Activated naive CD4-positive, alpha-beta T cell treated with anti-CD3 and anti-CD28 coated beads, Interleukin-2, amount 50 U/mL, for 16 hours (primary cell): ENCODE results near the gene MTA3.
"Not testable (repeated sequence)": the region's sequence is repeated elsewhere in the genome, so short reads cannot be mapped to it uniquely, and the experiment has no call there.

ENCODE experiments used
- DNase-seq: peaks from one replicate; pipeline ENCODE4 v3.0.0-alpha.2; 2020

The MTA3 gene

GRCh38 chr2:42568401-42569115, at the start of gene MTA3:
Gene MTA3 (plus strand): TSS chr2:42568632. CDS start chr2:42568746, 114 bp downstream.
- DNase-seq = peak; percentile 73

- no peak for DNase-seq
These were observed 48.8 kb upstream of the MTA3 start for GRCh38 chr2:42519624-42520023.

DNA sequence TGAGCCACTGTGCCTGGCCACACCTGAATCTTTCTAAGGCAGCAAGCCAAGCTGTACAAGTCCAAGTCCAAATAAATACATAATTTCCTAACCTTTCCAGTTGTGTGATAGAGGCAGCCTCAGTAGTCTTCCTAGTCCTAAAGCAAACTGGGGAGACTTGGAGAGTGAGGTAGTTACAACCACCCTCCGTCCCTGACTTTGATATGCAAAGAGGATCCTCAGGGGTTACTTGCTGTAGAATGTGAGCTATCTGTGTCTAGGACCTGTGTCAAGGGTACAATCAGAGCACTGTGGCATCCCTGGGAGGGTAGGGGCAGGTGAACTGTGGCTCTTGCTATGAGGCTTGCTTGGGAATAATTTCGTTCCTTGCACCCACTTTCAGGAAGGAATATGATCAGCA, 46.4 kb upstream of the MTA3 start:
- no peak for DNase-seq

DNA sequence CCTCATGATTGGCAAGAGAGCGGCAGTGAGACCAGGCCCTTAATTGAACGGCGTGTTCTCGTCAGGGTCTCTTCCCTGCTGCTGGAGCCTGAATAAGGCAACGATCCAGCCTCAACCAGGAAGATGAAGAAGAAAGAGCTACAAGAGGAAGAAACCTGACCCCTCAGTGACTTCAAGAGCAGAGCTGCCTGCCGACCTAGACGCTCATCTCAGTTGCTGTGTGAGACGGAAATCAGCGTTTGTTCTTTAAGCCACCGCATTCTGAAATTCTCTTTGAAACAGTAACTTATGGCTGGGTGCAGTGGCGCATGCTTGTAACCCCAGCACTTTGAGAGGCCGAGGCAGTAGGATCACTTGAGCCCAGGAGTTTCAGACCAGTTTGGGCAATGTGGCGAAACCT, 45.1 kb upstream of the MTA3 start:
- no peak for DNase-seq

DNA sequence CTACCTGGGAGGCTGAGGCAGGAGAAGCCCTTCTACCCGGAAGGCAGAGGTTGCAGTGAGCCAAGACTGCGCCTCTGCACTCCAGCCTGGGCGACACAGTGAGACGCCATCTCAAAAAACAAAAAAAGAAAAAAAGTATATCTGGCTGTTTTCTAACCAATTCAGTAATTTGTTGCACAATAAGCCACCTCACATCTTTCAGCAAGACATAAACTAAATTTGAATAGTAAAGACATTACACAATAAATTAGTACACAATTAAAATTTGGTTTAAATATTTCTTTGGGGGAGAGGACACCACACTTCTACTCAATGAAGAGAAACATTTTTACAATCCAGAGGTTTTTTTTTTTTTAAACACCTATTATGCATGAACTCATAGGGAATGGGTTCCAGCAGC, 36.0 kb upstream of the MTA3 start:
- DNase-seq = no peak

- no peak for DNase-seq
These were observed 30.9 kb upstream of the MTA3 start for GRCh38 chr2:42537493-42537892.

DNA sequence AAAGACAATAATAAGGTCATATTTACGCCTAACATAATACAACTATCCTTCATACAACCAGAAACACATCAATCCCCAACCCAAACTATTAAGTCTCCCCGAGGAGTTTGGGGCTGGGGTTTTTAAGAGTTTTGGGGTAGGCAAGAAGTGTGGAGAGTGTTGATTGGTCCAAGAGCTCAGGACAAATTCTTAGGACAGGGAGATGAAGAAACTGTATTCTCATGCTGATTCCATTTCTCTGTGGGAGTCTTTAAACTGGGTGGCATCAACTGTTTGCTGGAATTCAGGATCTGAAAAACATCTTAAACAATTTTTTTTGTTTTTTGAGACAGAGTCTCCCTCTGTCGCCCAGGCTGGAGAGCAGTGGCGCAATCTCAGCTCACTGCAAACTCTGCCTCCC, 25.6 kb upstream of the MTA3 start:
- DNase-seq = no peak

- no peak for DNase-seq
These were observed 23.3 kb upstream of the MTA3 start for GRCh38 chr2:42545023-42545721.

- DNase-seq = no peak
These were observed 22.5 kb upstream of the MTA3 start for GRCh38 chr2:42545841-42546390.

DNA sequence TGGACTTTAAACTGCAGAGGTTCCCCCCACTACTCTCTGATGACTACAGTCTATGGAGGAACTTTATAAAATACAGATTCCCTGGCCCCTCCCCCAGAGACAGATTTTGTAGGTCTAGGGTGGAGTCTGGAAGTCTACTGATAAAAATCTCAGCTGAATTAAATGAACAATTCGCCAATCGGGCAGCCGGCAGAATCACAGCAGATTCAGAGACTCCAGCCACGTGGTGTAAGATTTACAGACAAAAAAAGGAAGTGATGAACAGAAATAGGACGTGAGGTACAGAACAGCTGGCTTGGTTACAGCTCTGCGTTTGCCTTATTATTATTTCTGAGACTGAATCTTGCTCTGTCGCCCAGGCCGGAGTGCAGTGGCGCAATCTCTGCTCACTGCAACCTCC, 21.4 kb upstream of the MTA3 start:
- DNase-seq = no peak

DNA sequence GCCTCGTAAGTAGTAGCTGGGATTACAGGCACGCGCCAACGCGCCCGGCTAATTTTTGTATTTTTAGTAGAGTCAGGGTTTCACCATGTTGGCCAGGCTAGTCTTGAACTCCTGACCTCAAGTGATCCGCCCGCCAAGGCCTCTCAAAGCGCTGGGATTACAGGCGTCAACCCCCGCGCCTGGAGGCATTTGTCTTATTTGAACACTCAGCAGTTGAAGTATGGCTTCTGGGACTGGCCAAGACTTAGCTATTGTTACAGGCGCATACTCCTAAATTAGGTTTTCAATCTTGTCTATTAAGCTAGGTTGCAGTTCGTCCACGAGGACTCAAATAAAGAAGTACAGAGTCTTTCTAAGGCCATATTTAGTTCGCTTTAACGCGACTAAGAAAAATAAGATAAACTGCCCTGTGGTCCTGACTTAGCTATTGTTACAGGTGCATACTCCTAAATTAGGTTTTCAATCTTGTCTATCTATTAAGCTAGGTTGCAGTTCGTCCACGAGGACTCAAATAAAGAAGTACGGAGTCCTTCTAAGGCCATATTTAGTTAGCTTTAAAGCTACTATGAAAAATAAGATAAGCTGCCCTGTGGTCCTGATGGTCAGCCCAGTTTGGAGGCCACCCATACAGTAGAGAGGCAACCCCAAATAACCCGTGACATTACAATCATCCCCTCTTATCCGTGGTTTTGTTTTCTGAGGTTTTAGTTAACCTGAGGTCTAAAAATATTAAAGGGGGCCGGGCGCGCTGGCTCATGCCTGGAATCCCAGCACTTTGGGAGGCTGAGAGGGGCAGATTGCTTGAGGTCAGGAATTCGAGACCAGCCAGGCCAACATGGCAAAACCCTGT, 20.8 kb upstream of the MTA3 start:
- no peak for DNase-seq

DNA sequence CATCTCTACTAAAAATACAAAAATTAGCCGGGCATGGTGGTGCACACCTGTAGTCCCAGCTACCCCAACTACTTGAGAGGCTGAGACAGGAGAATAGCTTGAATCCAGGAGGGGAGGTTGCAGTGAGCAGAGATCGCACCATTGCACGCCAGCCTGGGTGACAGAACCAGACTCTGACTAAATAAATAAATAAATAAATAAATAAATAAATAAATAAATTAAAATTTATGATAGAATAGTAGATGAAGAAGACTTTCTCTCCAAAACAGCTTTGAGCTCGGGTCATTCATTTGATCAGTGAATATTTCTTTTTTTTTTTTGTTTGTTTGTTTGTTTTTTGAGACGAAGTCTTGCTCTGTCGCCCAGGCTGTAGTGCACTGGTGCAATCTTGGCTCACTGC, 17.6 kb upstream of the MTA3 start:
- DNase-seq = no peak

DNA sequence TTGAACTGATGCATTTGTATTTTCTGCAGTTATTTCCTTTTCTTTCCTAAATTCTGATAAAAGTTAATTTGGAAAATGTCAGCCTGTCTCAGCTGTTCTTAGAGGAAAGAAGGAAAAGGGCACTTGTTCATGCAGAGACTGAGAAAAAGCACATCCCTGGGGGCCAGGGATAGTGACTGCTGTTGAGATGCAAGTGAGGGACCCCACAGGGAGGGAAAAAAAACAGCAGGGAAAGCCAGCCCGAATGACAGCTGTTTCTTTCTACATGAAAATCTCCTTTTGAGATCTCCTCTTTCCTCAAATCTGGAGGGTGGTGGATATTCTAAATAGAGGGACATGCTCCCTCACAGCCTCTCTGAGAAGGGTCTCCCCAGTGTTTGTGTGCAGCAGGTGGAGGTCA, 14.0 kb upstream of the MTA3 start:
- no peak for DNase-seq

- DNase-seq = no peak
These were observed 12.0 kb upstream of the MTA3 start for GRCh38 chr2:42556315-42556890.

- no peak for DNase-seq
These were observed 11.1 kb upstream of the MTA3 start for GRCh38 chr2:42557306-42557705.

- DNase-seq = no peak
These were observed 9.6 kb upstream of the MTA3 start for GRCh38 chr2:42558827-42559226.

DNA sequence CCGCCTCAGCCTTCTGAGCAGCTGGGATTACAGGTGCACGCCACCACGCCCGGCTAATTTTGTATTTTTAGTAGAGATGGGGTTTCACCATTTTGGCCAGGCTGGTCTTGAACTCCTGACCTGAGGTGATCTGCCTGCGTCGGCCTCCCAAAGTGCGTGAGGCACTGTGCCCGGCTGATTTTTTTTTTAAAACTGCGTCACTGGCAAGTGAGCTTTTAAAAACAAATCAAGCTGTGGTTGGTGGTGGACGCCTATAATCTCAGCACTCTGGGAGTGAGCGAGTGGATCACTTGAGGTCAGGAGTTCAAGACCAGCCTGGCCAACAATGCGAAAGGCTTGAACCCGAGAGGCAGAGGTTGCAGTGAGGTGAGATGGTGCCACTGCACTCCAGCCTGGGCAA, 8.3 kb upstream of the MTA3 start:
- DNase-seq = not testable (repeated sequence)

- no peak for DNase-seq
These were observed 7.5 kb upstream of the MTA3 start for GRCh38 chr2:42560899-42561298.

DNA sequence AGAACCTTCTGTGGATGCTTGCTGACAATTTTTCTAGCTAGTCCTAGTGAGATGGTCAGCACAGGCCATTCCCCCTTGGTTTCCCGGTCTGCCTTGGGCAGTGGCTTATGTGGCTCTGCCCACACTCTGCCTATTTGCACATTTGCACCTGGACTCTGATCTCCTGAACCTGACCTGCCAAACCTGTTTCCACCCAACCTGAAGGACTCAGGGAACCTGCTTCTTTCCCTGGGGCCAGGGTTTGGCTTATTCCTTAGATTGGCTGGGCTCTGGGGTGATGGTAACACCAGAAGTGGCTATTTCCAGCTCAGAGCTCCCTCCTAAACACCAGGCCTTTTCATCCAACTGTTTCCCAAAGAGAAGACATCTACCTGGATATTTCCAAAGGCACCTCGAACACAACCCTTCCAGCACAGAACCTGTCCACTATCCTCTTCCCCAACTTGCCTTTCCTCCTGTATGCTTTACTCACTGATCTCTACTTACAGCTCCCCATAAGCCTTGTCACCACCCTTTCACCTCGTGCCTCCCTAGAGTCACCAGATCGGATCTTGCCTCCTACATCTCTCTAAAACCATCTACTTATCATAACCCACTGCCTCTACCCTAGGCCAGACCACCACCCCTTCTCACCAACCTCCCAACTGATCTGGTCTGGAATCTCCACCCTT, 5.8 kb upstream of the MTA3 start:
- DNase-seq = no peak

GRCh38 chr2:42566025-42566424, 2.4 kb upstream of the MTA3 start:
- DNase-seq = no peak

DNA sequence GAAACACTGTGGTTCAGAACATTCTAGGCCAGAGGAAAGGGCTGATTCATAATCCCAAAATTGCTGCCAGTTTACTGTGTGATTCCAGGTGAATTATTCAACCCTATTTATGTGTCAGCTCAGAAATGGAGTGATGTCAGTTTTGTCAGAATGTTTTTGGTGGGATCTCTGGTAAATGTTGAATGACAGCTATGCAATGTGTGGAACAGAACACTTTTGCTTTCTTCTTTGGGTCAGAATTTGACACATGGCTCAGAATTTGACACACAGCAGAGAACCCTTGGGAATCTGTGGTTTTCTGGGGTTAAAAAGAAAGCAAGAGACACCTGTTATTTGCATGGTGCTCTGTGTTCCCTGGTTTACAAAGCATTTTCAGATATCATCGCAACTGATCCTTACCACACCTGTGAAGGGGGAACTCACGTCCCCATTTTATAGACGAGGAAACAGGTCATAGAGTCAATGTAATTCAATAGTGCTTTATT, 1.6 kb upstream of the MTA3 start:
- DNase-seq = no peak

DNA sequence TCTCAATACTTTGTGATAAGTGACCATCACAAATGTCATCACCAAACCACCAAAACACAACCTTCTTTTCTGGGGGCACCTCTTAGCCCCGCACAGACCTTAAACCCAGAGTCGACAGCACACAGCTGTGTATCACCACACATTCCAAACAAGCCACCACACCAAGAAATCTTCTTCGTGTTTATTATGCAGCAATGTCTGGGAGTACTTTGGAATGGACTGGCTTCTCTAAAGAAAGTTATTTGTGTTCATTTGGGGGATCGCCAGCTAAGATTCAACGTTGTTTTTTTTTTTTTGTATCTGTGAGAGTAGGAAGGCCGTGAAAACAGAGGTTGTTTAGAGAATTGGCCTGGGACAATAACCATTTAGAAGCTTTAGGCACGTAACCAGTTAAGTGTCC, 1.1 kb upstream of the MTA3 start:
- DNase-seq = no peak
